GM06990 (cell line): ENCODE results near the gene STXBP5.

Experiments used
- DNase-seq: peaks from one replicate; pipeline ENCODE4 v3.0.0-alpha.2; 2011; ENCODE audit not compliant: insufficient read length; ENCODE audit errors: extremely low read depth
- H3K27me3 ChIP-seq: replicated peaks from 2 replicates; pipeline ENCODE4 v1.6.0; 2011; ENCODE audit warnings: low read length; ENCODE audit not compliant: control insufficient read depth, insufficient read depth
- H3K36me3 ChIP-seq: 2 replicates; pipeline ENCODE4 v1.5.1; 2011; ENCODE audit warnings: low read length; ENCODE audit not compliant: control insufficient read depth, insufficient read depth
- H3K4me3 ChIP-seq: replicated peaks from 2 replicates; pipeline ENCODE4 v1.5.1; 2011; ENCODE audit warnings: low read depth, mild to moderate bottlenecking, control low read depth, low read length
- TF ChIP-seq, protein P1 (sequence below): IDR thresholded peaks from 2 replicates; pipeline ENCODE4 v1.5.1; 2011; ENCODE audit warnings: low read length, control low read depth, mild to moderate bottlenecking, inconsistent platforms; ENCODE audit not compliant: insufficient read depth, poor library complexity, severe bottlenecking

STXBP5 gene

GRCh38 chr6:147416622-147417021 lies 212.4 kb downstream of the STXBP5 start:
- no peak for DNase-seq
- Histone ChIP-seq H3K4me3 (no peak overlapping the region), H3K36me3 (no peaks in the 10 kb centered on the region), H3K27me3 (no peaks in the 10 kb centered on the region)
- TF ChIP-seq, protein P1, sequence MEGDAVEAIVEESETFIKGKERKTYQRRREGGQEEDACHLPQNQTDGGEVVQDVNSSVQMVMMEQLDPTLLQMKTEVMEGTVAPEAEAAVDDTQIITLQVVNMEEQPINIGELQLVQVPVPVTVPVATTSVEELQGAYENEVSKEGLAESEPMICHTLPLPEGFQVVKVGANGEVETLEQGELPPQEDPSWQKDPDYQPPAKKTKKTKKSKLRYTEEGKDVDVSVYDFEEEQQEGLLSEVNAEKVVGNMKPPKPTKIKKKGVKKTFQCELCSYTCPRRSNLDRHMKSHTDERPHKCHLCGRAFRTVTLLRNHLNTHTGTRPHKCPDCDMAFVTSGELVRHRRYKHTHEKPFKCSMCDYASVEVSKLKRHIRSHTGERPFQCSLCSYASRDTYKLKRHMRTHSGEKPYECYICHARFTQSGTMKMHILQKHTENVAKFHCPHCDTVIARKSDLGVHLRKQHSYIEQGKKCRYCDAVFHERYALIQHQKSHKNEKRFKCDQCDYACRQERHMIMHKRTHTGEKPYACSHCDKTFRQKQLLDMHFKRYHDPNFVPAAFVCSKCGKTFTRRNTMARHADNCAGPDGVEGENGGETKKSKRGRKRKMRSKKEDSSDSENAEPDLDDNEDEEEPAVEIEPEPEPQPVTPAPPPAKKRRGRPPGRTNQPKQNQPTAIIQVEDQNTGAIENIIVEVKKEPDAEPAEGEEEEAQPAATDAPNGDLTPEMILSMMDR: no peak

DNA sequence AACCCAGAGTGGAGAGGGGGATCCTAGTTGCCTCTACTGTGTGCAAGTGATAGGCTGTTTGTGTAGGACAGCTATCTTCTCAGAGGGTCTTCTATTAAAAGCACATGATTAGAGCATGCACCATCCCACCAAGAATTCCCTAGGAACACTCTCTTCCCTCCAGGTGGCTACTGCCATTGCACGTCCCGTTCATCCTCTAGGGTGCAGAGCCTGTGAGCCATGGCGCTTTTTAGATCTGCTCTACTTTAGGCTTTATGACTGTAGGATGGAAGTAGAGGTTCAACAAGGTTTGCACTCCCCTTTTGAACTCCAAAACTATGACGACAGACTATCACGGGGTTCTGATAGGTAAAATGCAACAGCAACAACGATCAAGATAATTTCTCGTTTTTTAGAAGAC lies 213.7 kb downstream of the STXBP5 start:
- Histone ChIP-seq H3K27me3 (no peaks in the 10 kb centered on the region), H3K4me3 (no peak overlapping the region), H3K36me3 (no peaks in the 10 kb centered on the region)
- TF ChIP-seq, protein P1: no peak
- no peak for DNase-seq

DNA sequence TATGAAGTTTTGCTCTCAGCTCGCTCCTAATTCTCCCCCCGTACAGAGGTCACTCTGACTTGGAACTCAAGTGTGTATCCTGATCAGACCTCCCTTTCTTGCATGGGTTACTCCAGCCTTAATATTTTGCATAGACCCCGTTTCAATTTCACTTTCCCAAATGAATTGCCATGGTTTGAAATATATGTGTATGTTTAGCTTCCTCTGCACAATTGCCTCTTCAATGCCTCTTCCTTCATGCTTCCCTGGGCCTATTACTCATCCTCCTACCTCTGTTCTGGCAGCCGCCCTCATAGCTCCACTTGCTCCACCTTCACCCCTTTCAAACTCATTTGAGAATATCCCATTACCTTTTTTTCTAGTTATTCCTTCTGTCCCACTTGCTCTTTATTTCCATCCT lies 214.3 kb downstream of the STXBP5 start:
- no peaks in the 10 kb centered on the region for H3K36me3 ChIP-seq
- H3K4me3 ChIP-seq: no peak overlapping the region
- TF ChIP-seq, protein P1: no peak
- no peaks in the 10 kb centered on the region for H3K27me3 ChIP-seq
- DNase-seq: no peak

- Histone ChIP-seq H3K27me3 (no peaks in the 10 kb centered on the region), H3K36me3 (no peaks in the 10 kb centered on the region), H3K4me3 (no peak overlapping the region)
- TF ChIP-seq, protein P1: no peak
- no peak for DNase-seq
Observed at GRCh38 chr6:147421903-147422302, 217.7 kb downstream of the STXBP5 start.

DNA sequence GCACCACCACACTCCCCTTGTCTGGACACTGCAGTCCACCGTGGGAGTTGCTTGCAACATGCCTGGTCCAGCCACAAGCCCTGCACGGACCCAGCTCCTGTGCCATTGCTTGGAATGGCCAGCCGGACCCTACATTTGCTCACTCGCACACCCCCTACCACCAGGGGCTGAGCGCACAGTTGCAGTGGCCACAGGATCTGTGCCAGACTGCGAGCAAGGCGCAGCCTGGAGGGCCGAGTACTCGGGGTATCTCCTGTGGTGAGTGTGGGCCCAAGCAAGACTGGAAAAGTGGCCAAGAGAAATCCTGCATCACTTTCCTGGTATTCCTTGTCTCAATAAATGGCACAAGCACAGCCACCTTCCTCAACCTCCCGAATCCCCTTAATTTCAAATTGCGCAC lies 218.9 kb downstream of the STXBP5 start:
- no peaks in the 10 kb centered on the region for H3K36me3 ChIP-seq
- TF ChIP-seq, protein P1: no peak
- DNase-seq: no peak
- no peaks in the 10 kb centered on the region for H3K27me3 ChIP-seq
- H3K4me3 ChIP-seq: no peak overlapping the region

DNA sequence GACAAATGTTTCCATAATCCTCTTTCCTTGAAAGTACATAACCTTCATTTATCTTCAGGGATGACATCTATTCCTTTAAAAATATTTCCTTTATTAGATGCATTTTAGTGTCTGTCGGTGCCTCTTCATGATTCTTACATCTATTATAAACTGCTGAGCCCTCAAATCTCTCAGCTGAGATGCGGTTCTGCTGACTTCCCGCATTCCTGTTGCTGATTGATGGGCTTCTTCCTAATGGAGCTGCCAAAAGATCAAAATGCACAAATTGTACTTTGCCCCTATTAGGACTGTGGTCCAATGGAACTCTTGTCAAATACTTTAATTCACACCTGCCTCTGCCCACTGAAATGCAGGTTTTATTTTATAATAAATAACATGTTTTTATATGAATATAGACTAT lies 225.6 kb downstream of the STXBP5 start:
- no peaks in the 10 kb centered on the region for H3K36me3 ChIP-seq
- no peaks in the 10 kb centered on the region for H3K27me3 ChIP-seq
- no peak for DNase-seq
- TF ChIP-seq, protein P1: no peak
- no peak overlapping the region for H3K4me3 ChIP-seq
